Activated CD4-positive, alpha-beta T cell treated with anti-CD3 and anti-CD28 coated beads, Interleukin-2, amount 50 U/mL, for 24 hours (primary cell): ENCODE results near the gene SEM1.
"Not testable (repeated sequence)": the region's sequence is repeated elsewhere in the genome, so short reads cannot be mapped to it uniquely, and the experiment has no call there.

Source experiments
- DNase-seq, 2 donors: peaks; one replicate each; pipeline ENCODE4 v3.0.0-alpha.2; 2020; ENCODE audit warnings: low read depth in 1 of 2, low spot score in 1 of 2

The SEM1 gene

DNA sequence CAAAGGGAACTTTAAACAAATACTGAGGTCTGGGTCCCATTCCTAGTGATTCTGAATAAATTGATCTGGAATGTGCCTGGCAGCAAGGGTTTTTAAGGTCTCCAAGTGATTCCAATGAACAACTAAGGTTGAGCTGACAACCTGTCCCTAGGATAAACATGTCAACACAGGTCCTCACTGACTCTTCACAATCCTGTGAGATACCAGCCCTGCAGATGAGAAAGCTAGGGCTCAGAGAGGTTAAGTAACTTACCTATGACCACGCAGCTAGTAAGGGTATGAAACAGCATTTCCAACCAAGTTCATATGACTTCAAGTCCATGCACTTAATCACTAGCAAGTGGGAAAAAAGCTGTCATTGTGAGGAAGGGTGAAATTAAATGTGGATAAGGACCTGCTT lies 44.0 kb downstream of the SEM1 start:
- DNase-seq: no peak

DNA sequence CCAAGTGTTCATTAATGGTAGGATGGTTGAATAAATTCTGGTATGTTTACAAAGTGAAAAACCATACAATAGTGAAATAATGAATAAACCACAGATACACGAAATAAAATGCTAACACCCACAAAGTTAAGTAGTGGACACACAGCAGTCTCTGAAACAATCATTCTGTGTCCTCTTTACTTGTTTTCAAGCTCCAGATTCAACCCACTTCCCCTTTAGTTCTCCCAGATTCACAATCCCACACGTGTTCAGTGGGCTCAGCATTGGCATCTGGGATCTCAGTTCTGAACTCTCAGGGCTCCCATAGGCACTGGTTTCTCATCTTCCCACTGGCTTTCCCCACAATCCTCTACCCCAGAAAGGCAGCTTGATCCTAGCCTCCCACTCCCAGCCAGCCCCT lies 44.9 kb downstream of the SEM1 start:
- DNase-seq: no peak

DNA sequence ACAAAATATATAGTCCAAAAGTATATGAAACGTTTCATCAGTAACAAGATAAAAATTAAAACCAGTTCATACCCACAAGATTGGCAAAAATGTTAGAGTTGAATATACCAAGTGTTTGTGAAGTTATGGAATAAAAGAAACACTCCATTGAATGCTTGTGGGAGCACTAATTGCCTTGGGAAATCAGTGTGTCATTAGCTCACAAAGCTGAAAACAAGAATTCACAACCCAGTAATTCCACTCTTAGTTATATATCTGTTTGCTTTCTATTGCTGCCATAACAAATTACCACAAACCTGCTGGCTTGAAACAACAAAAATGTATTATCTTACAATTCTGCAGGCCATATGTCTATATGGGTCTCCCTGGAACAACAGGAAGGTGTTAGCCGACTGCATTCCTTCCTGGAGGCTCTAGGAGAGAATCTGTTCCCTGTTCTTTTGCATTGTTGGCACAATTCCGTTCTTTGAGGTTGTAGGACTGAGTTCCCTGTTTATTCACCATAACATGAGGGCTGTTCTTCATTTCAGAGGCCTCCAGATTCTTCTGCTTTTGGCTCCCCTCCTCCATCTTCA lies 45.7 kb downstream of the SEM1 start:
- DNase-seq: no peak

DNA sequence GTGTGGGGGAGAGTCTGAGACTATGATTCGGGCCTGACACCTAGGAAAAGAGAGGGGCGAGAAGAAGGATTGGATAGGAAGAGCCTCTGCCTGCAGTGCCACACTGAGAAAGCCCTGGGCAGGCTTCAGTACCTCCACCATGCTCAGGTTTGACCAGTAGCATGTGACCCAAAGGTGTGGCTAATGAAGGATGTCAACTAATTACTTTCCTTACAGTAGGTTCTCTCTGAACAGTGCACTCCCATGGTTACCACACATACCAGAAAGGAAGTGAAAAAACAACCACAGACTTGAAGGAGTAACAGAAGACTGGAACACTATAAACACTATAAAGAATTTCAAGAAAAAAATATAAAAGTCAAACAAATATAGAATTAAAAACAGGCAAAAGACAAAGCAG lies 46.2 kb downstream of the SEM1 start:
- no peak for DNase-seq

DNA sequence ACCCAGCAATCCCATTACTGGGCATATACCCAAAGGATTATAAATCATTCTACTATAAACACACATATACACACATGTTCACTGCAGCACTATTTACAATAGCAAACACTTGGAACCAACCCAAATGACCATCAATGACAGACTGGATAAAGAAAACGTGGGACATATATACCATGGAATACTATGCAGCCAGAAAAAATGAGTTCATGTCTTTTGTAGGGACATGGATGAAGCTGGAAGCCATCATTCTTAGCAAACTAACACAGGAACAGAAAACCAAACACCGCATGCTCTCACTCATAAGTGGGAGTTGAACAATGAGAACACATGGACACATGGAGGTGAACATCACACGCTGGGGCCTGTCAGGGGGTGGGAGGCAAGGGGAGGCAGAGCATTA lies 47.5 kb downstream of the SEM1 start:
- not testable (repeated sequence) for DNase-seq

DNA sequence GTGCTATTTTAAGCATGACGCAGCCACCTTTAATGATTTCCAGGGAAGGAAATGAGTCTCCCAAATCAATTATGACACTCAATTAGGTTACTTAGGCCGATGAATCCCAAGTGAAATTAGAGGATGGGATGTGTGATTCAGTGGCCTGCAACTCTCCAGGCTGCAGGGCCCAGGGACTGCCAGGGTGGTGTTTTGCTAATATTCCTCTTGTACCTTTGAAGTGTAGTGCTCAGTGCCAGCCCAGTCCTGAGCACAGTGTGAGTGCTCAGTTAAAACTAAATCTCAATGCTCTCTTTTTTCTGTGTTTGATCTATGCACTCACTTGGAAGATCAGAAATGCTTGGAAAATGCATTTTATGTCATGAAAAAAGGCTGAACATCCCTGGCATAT lies 51.6 kb downstream of the SEM1 start:
- no peak for DNase-seq

DNA sequence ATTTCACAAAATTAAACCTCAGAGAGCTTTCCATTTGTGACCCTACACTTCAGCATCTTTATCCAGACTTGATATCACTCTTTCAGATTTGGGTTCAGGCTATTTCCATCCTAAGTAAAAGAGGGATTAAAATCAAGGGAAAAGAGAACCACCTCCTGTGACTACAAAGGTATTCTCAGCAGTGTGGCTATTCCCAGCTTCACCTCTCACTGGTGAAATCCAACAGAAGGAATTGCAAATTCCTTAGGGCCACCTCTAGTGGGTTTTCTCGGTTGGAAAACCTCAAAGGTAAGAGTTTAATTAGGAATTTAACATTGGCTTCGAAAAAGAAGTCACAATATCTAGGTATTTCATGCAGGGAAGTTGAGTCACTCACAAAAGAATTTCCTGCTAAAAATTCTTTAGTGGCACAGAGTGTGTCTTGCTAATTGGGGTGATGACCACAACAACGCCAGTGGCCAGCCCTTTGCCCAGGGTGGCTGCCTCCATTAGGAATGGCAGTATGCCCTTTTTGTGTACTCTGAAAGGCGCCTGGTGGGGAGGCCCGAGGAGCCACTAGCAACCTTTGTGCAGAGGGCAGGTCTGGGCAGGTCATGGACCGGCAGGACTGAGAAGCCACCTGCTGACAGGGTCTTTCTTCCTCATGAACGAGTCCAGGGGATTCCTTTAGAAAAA lies 52.2 kb downstream of the SEM1 start:
- no peak for DNase-seq

DNA sequence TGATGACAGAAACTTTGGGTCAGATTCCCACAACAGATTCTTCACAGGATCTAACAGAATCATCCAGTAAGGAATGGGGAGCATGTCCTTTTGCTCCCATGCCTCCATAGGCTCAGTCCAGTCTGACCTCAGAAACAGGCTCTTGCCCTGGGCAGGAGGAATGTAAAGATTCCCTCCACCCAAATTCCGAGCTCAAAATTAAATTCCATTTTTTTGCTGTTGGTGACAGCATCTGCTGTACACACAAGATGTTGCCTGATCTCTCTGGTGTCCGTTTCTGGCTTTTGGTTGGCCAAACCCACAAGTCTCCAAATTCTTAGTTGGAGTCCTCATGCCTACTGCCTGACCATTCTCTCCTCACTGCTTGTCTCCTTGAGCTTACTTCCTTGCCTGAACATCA lies 53.7 kb downstream of the SEM1 start:
- DNase-seq: no peak

DNA sequence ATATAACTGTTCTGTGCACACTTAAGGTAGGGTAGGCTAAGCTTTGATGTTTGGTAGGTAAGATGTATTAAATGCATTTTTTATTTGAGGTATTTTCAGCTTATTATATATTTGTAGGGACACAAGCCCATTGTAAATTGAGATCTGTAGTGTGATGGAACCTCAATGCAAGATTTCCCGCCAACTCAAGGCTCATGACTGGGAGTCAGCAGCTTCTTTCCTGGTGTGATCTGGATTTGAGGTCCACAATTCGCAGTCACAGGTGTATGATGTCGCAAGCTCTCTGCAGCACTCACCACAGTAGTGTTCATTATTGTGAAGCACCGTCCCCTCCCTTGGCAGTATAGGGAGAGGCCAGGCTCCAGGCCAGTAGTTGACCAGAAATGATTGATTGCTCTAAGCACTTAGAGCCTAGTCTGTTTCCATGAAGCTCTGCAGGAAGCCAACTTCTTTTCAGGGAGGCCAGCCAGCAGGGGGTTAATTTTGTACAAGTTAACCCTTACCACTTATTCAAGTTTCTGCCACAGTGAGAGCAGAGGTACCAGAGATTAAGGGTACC lies 54.9 kb downstream of the SEM1 start:
- no peak for DNase-seq

DNA sequence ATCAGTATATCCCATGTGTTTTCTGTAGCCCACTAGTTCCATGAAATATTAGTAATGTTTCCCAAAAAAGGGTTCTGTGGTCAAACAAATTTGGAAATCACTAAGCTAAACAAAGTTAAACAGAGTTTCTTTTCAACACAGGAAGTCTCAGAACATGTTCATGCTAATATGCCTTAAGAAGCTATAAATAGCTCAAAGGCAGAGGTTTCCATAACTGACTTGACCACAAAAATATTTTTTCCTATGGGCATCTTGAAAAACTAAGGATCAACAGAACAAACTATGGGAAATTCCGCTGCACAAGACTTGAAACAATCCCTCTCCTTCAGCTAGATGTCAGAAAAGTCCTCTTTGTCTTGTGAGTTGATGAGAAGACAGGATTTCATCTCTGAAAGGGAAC lies 59.7 kb downstream of the SEM1 start:
- no peak for DNase-seq

DNA sequence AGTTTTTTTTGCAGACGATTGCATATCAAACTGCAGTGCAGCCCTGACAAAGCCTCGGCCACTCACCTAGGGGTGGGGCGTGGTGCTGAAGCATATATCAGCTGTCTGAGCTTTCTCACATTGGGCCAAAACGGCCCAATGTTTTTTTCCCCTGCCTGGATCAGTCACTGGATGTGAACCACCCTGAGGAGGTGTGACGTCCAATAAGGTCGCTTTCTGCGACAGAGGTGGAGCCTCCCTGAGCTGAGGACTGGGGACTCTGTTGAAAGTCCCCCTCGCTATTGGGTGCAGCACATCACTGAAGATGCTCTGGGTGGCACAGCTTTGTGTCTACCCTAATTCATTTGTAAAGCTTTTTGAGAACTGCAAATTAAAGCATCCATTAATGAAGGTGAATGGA lies 60.9 kb downstream of the SEM1 start:
- DNase-seq: no peak

DNA sequence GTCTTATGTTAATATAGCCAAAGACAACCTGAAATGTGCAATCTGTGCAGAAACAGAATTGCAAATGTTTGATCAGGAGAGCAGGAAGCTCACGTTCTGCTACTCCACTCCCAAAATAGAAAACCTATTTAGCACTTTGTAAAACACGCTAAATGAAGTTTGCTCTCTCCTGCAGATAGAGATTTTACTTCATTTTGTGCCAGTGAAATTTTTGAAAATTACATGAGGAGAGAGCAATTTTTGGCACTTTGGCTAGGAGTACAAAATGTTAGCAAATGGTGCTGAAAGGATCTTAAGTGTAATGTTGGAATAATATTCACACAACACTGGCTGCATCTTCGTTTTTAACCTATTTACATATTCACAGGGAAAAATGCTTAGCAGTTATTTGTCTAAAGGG lies 61.9 kb downstream of the SEM1 start:
- no peak for DNase-seq

DNA sequence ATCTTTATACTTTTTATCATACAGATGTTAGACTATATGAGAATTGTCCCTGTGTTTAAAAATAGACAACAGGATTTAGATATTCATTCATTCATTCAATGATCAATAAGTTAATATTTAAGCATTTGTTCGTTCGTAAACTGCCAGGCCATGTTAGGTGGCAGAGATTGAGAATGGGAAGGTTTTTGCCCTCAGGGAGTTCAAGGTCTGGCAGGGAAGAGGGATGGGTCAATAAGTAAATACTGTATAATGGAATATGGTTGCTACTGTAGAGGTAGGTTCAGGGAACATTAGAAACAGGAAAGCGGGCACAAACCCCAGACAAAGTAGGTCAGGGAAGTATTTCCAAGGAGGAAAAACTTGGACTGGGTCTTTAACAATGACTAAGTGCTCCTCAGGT lies 64.6 kb downstream of the SEM1 start:
- no peak for DNase-seq

DNA sequence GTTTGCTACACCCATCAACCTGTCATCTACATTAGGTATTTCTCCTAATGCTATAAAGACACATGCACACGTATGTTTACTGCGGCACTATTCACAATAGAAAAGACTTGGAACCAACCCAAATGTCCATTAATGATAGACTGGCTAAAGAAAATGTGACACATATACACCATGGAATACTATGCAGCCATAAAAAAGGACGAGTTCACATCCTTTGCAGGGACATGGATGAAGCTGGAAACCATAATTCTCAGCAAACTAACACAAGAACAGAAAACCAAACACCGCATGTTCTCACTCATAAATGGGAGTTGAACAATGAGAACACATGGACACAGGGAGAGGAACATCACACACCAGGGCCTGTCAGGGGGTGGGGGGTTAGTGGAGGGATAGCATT lies 66.2 kb downstream of the SEM1 start:
- DNase-seq: not testable (repeated sequence)

DNA sequence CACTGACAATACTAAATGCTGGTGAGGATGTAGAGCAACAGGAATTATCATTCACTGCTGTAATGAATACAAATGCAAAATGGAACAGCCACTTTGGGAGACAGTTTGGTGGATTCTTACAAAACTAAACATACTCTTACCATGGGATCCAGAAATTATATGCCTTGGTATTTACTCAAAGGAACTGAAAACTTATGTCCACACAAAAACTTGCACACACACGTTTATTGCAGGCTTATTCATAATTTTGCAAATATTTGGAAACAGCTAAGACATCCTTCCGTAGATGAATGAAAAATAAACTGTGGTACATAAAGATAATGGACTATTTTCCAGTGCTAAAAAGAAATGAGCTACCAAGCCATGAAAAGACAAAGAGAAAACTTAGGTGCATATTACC lies 69.6 kb downstream of the SEM1 start:
- DNase-seq: no peak
